Measurements from ENCODE around the gene GLS2.

- TF ChIP-seq CTCF (IDR thresholded peaks at IDR 0.05), result no peak
- TF ChIP-seq ZNF232 (CRISPR knock-in tag; IDR thresholded peaks at IDR 0.05), result no peak
- no peak for TF ChIP-seq FOXJ3 (CRISPR knock-in tag; IDR thresholded peaks at IDR 0.05; ENCODE audit: borderline replicate concordance)
- no peak for TF ChIP-seq ZNF512 (CRISPR knock-in tag; IDR thresholded peaks at IDR 0.05; ENCODE audit: borderline replicate concordance)
- TF ChIP-seq HMGXB4 (CRISPR knock-in tag; IDR thresholded peaks at IDR 0.05), result no peak
- no peak for TF ChIP-seq CREM (CRISPR knock-in tag; IDR thresholded peaks at IDR 0.05)
- no peak for TF ChIP-seq MAX (CRISPR knock-in tag; IDR thresholded peaks at IDR 0.05)
Observed at GRCh38 chr12:56528846-56529245, 40.9 kb upstream of the GLS2 start.
